KMS-11 (cell line): ENCODE data around the gene FUNDC2.
A peak's percentile ranks its signal among the peaks of the same experiment; 100 is the strongest.

Experiments
- H2AFZ ChIP-seq: fragments of 200-600 bp; sonication (generic); 2 replicates; pipeline ENCODE4 v1.6.1; 2016; ENCODE audit warnings: antibody characterized with exemption, mixed run types, low read depth
- H3K27ac ChIP-seq: fragments of 200-600 bp; sonication (generic); 2 replicates; pipeline ENCODE4 v1.6.1; 2016; ENCODE audit warnings: mild to moderate bottlenecking, mixed run types
- H3K27me3 ChIP-seq: fragments of 200-600 bp; sonication (generic); 2 replicates; pipeline ENCODE4 v1.6.1; 2017; ENCODE audit warnings: mild to moderate bottlenecking, low read depth, mixed run types, moderate library complexity; ENCODE audit not compliant: insufficient read depth
- H3K36me3 ChIP-seq: fragments of 200-600 bp; sonication (generic); 2 replicates; pipeline ENCODE4 v1.6.1; 2017; ENCODE audit warnings: mild to moderate bottlenecking, mixed run types; ENCODE audit not compliant: insufficient read depth
- H3K4me1 ChIP-seq: fragments of 200-600 bp; sonication (generic); 2 replicates; pipeline ENCODE4 v1.6.1; 2016; ENCODE audit warnings: mild to moderate bottlenecking, low read depth, mixed run types; ENCODE audit not compliant: poor library complexity, severe bottlenecking
- H3K4me2 ChIP-seq: fragments of 200-600 bp; sonication (generic); 2 replicates; pipeline ENCODE4 v1.7.0; 2016; ENCODE audit warnings: mild to moderate bottlenecking, mixed run types
- H3K4me3 ChIP-seq: fragments of 200-600 bp; sonication (generic); IDR thresholded peaks from 2 replicates; pipeline ENCODE4 v1.6.1; 2017; ENCODE audit warnings: low read depth, low read length, mixed read lengths; ENCODE audit not compliant: insufficient read depth
- H3K79me2 ChIP-seq: fragments of 200-600 bp; sonication (generic); 2 replicates; pipeline ENCODE4 v1.6.1; 2016; ENCODE audit warnings: low read depth, mixed run types; ENCODE audit not compliant: insufficient read depth
- H3K9ac ChIP-seq: fragments of 200-600 bp; sonication (generic); 2 replicates; pipeline ENCODE4 v1.6.1; 2016; ENCODE audit warnings: mild to moderate bottlenecking, mixed run types
- H4K20me1 ChIP-seq: fragments of 200-600 bp; sonication (generic); 2 replicates; pipeline ENCODE4 v1.6.1; 2016; ENCODE audit warnings: mild to moderate bottlenecking, mixed run types; ENCODE audit not compliant: insufficient read depth
- TF ChIP-seq, protein P1 (sequence below): fragments of 200-600 bp; sonication (generic); conservative IDR thresholded peaks from 2 replicates; pipeline ENCODE4 v1.6.1; 2017; ENCODE audit warnings: low read depth, mild to moderate bottlenecking, antibody characterized with exemption, low read length, moderate library complexity, mixed read lengths

FUNDC2 gene

DNA sequence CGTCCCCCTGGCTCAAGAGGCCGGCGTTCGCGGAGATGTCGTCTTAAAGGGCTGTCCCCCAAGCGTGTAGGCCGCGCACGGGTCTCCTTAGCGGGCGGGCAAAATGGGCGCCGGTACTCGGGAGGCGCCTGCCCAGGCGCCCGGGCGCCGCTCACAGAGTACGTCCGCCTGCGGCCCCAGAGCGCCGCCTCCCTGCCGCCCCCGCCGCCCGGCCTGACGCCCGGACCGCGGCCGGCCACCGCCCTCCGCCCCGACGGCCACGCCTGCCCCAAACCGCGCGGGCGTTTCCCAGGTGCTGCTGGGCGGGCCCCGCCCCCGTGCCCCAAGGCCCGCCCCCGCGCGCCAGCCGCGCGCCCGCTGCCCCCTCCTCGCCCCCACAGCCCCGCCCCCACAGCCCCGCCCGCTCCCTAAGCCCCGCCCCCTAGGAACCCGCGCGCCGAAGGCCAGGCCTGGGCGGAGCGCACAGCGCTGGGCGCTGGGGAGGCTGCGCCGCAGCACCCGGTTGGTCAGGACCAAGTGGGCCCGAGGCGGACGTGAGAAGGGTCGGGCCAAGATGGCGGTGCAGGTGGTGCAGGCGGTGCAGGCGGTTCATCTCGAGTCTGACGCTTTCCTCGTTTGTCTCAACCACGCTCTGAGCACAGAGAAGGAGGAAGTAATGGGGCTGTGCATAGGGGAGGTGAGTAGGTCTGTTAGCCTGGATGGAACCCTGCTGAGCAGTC is 44.5 kb downstream of the FUNDC2 start, which contains the start of the genes BRCC3, CMC4 and MTCP1:
BRCC3 (plus strand) TSS at position 534 of the 719 bp plus-strand sequence; CDS start at position 554, 20 bp downstream.
CMC4 (minus strand) TSS at position 162 of the 719 bp plus-strand sequence. CDS start 7,113 bp downstream, outside the sequence.
MTCP1 (minus strand) TSS at position 162 of the 719 bp plus-strand sequence. CDS start 5,126 bp downstream, outside the sequence.
- Histone ChIP-seq H3K4me2 (peak within 1 kb of the TSS; percentile 86), H3K36me3 (no peaks in the 10 kb centered on the region), H3K27ac (peak within 1 kb of the TSS; percentile 69), H3K9ac (peak within 1 kb of the TSS; percentile 84), H3K4me1 (peaks cover 17% of the 10 kb centered on the region), H4K20me1 (no peaks in the 10 kb centered on the region), H3K79me2 (peaks cover 36% of the 10 kb centered on the region; the same call in 1 of the 2 replicates), H3K27me3 (no peaks in the 10 kb centered on the region), H3K4me3 (no peak within 1 kb of the TSS), H2AFZ (peak within 1 kb of the TSS; percentile 91)
- TF ChIP-seq, protein P1, sequence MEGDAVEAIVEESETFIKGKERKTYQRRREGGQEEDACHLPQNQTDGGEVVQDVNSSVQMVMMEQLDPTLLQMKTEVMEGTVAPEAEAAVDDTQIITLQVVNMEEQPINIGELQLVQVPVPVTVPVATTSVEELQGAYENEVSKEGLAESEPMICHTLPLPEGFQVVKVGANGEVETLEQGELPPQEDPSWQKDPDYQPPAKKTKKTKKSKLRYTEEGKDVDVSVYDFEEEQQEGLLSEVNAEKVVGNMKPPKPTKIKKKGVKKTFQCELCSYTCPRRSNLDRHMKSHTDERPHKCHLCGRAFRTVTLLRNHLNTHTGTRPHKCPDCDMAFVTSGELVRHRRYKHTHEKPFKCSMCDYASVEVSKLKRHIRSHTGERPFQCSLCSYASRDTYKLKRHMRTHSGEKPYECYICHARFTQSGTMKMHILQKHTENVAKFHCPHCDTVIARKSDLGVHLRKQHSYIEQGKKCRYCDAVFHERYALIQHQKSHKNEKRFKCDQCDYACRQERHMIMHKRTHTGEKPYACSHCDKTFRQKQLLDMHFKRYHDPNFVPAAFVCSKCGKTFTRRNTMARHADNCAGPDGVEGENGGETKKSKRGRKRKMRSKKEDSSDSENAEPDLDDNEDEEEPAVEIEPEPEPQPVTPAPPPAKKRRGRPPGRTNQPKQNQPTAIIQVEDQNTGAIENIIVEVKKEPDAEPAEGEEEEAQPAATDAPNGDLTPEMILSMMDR: no peak

DNA sequence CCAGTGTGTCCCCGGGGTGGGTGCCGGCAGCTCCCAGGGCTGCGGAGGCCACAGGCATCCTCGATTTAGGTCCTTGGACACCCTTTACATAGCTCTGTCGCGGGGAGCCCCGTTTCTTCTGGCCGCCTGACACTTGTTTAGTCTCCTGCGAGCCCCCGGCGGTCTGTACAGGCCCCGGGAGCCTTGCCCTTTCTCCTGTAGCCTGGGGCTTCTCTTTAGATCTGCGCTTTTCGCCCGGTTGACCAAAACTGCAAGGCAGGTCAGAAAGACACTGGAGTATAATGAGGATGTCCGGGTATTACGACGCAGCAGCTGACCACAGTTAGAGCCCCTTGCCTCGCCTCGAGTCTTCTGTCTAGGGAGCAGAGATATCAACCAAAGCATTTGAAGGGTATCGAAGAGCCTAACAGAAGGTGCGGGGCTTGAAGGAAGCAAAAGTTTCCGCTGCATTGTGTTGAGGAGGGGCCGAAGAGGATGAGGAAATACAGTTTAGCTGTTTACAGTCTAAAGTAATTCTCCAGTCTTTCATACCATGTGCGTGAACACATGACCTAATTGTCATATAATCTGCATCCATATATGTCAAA is 45.1 kb downstream of the FUNDC2 start:
- TF ChIP-seq, protein P1: no peak
- H3K9ac ChIP-seq: peak overlapping the region; percentile 79
- no peaks in the 10 kb centered on the region for H3K36me3 ChIP-seq
- H3K4me3 ChIP-seq: no peak overlapping the region
- peaks cover 36% of the 10 kb centered on the region; the same call in 1 of the 2 replicates for H3K79me2 ChIP-seq
- no peaks in the 10 kb centered on the region for H3K27me3 ChIP-seq
- H3K4me1 ChIP-seq: peaks cover 17% of the 10 kb centered on the region
- H4K20me1 ChIP-seq: no peaks in the 10 kb centered on the region
- peak overlapping the region; percentile 65 for H3K4me2 ChIP-seq
- peak overlapping the region; percentile 60 for H3K27ac ChIP-seq
- H2AFZ ChIP-seq: peak overlapping the region; percentile 76

DNA sequence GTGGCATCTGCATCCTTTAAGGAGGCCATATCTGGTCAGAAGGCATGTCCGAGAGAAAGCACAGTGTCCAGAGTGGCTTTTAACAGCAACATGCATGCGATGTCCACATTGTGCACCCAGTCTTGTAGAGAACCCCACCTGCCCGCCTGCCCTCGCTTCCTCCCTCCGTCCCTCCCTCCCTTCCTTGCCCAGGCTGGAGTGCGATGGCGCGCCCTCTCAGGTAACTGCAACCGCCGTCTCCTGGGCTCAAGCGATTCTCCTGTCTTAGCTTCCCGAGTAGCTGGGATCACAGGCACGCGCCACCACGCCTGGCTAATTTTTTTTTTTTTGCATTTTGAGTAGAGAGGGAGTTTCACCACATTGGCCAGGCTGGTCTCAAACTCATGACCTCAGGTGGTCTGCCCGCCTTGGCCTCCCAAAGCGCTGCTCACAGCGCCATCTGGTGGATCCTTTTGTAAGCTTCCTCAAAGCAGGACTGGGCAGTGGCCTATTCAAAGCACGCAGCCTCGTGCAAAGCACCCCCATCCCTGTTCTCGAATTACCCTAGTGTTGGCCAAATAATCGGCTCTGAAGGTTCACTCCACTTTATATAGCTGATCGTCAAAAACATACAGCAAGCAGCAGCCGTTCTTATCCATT is 59.7 kb downstream of the FUNDC2 start:
- Histone ChIP-seq H3K27me3 (no peaks in the 10 kb centered on the region), H3K9ac (no peak overlapping the region), H2AFZ (no peak overlapping the region), H3K36me3 (no peaks in the 10 kb centered on the region), H3K4me1 (no peaks in the 10 kb centered on the region), H3K27ac (no peak overlapping the region), H3K4me3 (no peak overlapping the region), H3K4me2 (no peak overlapping the region), H3K79me2 (no peaks in the 10 kb centered on the region), H4K20me1 (no peaks in the 10 kb centered on the region)
- TF ChIP-seq, protein P1: peak; percentile 55

DNA sequence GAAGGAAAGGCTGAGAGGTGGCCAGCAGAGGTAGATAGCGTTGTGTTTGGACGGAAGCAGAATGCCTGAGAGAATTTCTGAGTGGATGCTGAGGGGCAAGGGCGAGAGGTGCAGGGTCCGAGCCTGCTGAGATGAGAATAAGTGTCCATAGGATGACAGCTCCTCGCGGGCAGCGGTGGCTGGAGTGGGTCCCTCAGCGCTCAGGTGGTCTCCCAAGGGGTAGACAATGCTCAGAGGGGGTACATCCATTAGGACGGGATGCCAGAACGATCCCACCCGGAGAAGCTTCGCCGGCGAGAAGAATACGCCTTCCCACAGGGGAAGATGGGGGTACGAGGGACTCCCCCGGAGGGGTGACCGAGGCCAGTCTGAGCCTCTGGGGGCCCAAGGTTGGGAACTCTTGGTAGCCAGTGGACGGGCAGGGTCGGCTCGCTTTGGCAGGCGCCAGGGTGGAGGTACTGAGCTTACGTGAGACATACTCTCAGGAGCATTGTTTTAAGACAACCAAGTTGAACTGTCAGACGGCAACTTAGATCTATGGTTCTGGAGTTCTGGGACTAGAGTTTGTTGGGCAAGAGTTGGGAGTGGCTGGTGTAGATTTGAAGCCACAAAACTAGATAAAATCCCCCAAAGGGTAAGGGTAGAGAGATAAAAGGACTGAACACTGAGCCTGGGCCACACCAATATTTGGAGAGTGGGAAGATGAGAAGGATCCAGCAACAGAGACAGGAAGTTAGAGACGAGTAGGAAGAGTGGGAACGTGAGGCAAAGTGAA is 60.5 kb downstream of the FUNDC2 start:
- no peaks in the 10 kb centered on the region for H3K4me1 ChIP-seq
- H3K36me3 ChIP-seq: no peaks in the 10 kb centered on the region
- H3K79me2 ChIP-seq: no peaks in the 10 kb centered on the region
- H3K4me2 ChIP-seq: no peak overlapping the region
- H3K9ac ChIP-seq: no peak overlapping the region
- no peak overlapping the region for H2AFZ ChIP-seq
- no peaks in the 10 kb centered on the region for H3K27me3 ChIP-seq
- H4K20me1 ChIP-seq: no peaks in the 10 kb centered on the region
- no peak overlapping the region for H3K4me3 ChIP-seq
- TF ChIP-seq, protein P1: no peak
- no peak overlapping the region for H3K27ac ChIP-seq
